GM12891 (cell line): ENCODE results near the gene CLDND1.

Experiments used
- PAX5 ChIP-seq: IDR thresholded peaks from 2 replicates; pipeline ENCODE4 v1.6.1; 2011; ENCODE audit warnings: low read length, moderate library complexity, mild to moderate bottlenecking; ENCODE audit not compliant: insufficient read depth, severe bottlenecking
- POLR2A ChIP-seq: IDR thresholded peaks from 2 replicates; pipeline ENCODE4 v1.6.1; 2011; ENCODE audit warnings: low read depth, low read length, control low read depth
- POLR2AphosphoS5 ChIP-seq: IDR thresholded peaks from 2 replicates; pipeline ENCODE4 v1.6.1; 2011; ENCODE audit warnings: low read depth, low read length, control low read depth
- TAF1 ChIP-seq: IDR thresholded peaks from 2 replicates; pipeline ENCODE4 v1.6.1; 2011; ENCODE audit warnings: low read depth, low read length, control low read depth

DNA sequence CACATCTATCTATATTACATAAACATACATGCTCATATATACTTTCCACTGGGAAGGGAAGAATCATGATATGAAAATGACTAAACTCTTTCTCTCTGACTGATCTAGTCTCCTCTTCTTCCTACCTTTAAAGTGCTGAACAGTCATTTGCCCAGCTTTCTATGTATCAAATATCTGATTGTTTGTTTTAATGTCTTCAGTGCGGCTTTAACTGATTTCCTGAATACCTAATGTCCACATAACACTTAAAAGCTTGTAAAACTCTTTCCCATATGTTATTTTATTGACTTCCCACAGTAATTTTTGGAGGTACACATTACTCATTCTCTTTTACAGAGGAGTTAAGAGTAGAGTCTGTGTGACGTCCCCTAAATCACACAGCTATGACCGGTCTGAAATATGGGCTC is 42.5 kb upstream of the CLDND1 start:
- TF ChIP-seq POLR2A (no peak), TAF1 (no peak), POLR2AphosphoS5 (no peak), PAX5 (no peak)
